ENCODE results near the gene PRR33. TPM values are rescaled to one million over a fixed set of nuclear protein-coding genes. Genes with fewer than 3 reads are reported as not detected.
A peak's percentile ranks its signal among the peaks of the same experiment; 100 is the strongest.

PRR33 gene
- total RNA-seq, 1 donor from 2014 or later, result 0.16 TPM

- intact Hi-C loops (cut with micrococcal nuclease), result no loop called here
- no peak for TF ChIP-seq CTCF (IDR thresholded peaks at IDR 0.05)
- Mint-ChIP-seq H3K4me3 (peak overlapping the region; percentile 72), H3K9me3 (no peaks in the 10 kb centered on the region), H3K27ac (no peak overlapping the region), H3K36me3 (ENCODE audit: low read depth) (no peaks in the 10 kb centered on the region), H3K4me1 (peaks cover 78% of the 10 kb centered on the region), H3K27me3 (no peaks in the 10 kb centered on the region)
- ChIA-PET POLR2A (no interaction called here), CTCF (no interaction called here)
- ATAC-seq (ENCODE audit: low read depth) (no peak), DNase-seq (no peak)
Observed at GRCh38 chr11:1843796-1844195, 47.9 kb downstream of the PRR33 start.

GRCh38 chr11:1843098-1843473 is 48.6 kb downstream of the PRR33 start:
- H3K9me3 Mint-ChIP-seq, result no peaks in the 10 kb centered on the region
- peak overlapping the region; percentile 37 for H3K27ac Mint-ChIP-seq
- ATAC-seq (ENCODE audit: low read depth) (no peak), DNase-seq (no peak)
- CTCF ChIA-PET, result no interaction called here
- peaks cover 74% of the 10 kb centered on the region for H3K4me1 Mint-ChIP-seq
- TF ChIP-seq CTCF (IDR thresholded peaks at IDR 0.05), result no peak
- no peak overlapping the region for H3K4me3 Mint-ChIP-seq
- intact Hi-C loops (cut with micrococcal nuclease), result no loop called here
- H3K27me3 Mint-ChIP-seq, result no peaks in the 10 kb centered on the region
- no peaks in the 10 kb centered on the region for H3K36me3 Mint-ChIP-seq (ENCODE audit: low read depth)
- POLR2A ChIA-PET, result interaction anchor here (0.8 kb wide), 1 partner anchor 9 kb away, joined by 4 read pairs; the partner anchor contains the start of gene LSP1

- no peak overlapping the region for H3K4me3 Mint-ChIP-seq
- H3K27me3 Mint-ChIP-seq, result no peaks in the 10 kb centered on the region
- peaks cover 73% of the 10 kb centered on the region for H3K4me1 Mint-ChIP-seq
- H3K9me3 Mint-ChIP-seq, result no peaks in the 10 kb centered on the region
- H3K27ac Mint-ChIP-seq, result no peak overlapping the region
- intact Hi-C loops (cut with micrococcal nuclease), result no loop called here
- ATAC-seq (ENCODE audit: low read depth), result no peak
- POLR2A ChIA-PET, result interaction anchor here (0.5 to 2.2 kb wide), 4 partner anchors 8 to 66 kb away, joined by 4 to 16 read pairs (median 8); partner anchors contain the start of gene LSP1
- CTCF ChIA-PET, result no interaction called here
- no peaks in the 10 kb centered on the region for H3K36me3 Mint-ChIP-seq (ENCODE audit: low read depth)
- DNase-seq, result no peak
- no peak for TF ChIP-seq CTCF (IDR thresholded peaks at IDR 0.05)
Observed at GRCh38 chr11:1842149-1843097, 49.3 kb downstream of the PRR33 start.

GRCh38 chr11:1841511-1842148 is 50.1 kb downstream of the PRR33 start:
- ATAC-seq (ENCODE audit: low read depth), result no peak
- POLR2A ChIA-PET, result interaction anchor here (0.5 to 2.2 kb wide), 4 partner anchors 9 to 1161 kb away, joined by 4 to 16 read pairs (median 8); partner anchors contain the start of gene LSP1
- CTCF ChIA-PET, result interaction anchor here (1.1 kb wide), 1 partner anchor 189 kb away, joined by 3 read pairs; no protein-coding TSS in a partner anchor
- peaks cover 67% of the 10 kb centered on the region for H3K4me1 Mint-ChIP-seq
- no peaks in the 10 kb centered on the region for H3K27me3 Mint-ChIP-seq
- no peaks in the 10 kb centered on the region for H3K36me3 Mint-ChIP-seq (ENCODE audit: low read depth)
- intact Hi-C loops (cut with micrococcal nuclease), result no loop called here
- no peak overlapping the region for H3K4me3 Mint-ChIP-seq
- no peaks in the 10 kb centered on the region for H3K9me3 Mint-ChIP-seq
- no peak for TF ChIP-seq CTCF (IDR thresholded peaks at IDR 0.05)
- no peak overlapping the region for H3K27ac Mint-ChIP-seq
- no peak for DNase-seq
